SK-N-MC (cell line): Measurements from ENCODE around the gene SCN8A.

ENCODE experiments used
- EZH2 ChIP-seq: fragments of 200-600 bp; sonication (generic); IDR thresholded peaks from one replicate; pipeline ENCODE4 v1.6.1; 2017; ENCODE audit warnings: antibody characterized with exemption
- POLR2AphosphoS5 ChIP-seq: IDR thresholded peaks from 2 replicates; pipeline ENCODE4 v1.6.1; 2012; ENCODE audit warnings: mild to moderate bottlenecking, low read depth, low read length, borderline replicate concordance

GRCh38 chr12:51689983-51690382 lies 99.0 kb downstream of the SCN8A start:
- TF ChIP-seq POLR2AphosphoS5 = no peak
- no peak for TF ChIP-seq EZH2
